D721Med (cell line): ENCODE results near the gene ZSCAN22.

Source experiments
- DNase-seq: peaks from one replicate; pipeline ENCODE4 v3.0.0; 2011; ENCODE audit warnings: low spot score; ENCODE audit not compliant: insufficient read length
- FAIRE-seq: peaks from 2 replicates; lab custom pipeline; 2011; peaks lifted over from hg19 to GRCh38; lab: Jason Lieb, UNC
- CTCF ChIP-seq: IDR thresholded peaks from 2 replicates; pipeline ENCODE4 v1.5.1; 2012; ENCODE audit warnings: mild to moderate bottlenecking, control low read depth; ENCODE audit not compliant: insufficient read depth; ENCODE audit errors: missing control alignments

Gene ZSCAN22

GRCh38 chr19:58326914-58327726 lies at the start of gene ZSCAN22:
TSS of gene ZSCAN22 (plus strand) at chr19:58326994. CDS start at chr19:58334803, 7,809 bp downstream.
- DNase-seq (peak; percentile 70), FAIRE-seq (no peak)
- TF ChIP-seq CTCF, result no peak

- DNase-seq (no peak), FAIRE-seq (no peak)
- no peak for TF ChIP-seq CTCF
These were observed 49.6 kb upstream of the ZSCAN22 start for GRCh38 chr19:58277197-58277596.

- no peak for TF ChIP-seq CTCF
- FAIRE-seq, result no peak
- DNase-seq, result no peak
These were observed 48.9 kb upstream of the ZSCAN22 start for GRCh38 chr19:58277748-58278540.

GRCh38 chr19:58278541-58279041 lies 48.2 kb upstream of the ZSCAN22 start, which contains the start of gene ZNF8:
TSS of gene ZNF8 (plus strand) at chr19:58278955. CDS start at chr19:58279082, 127 bp downstream.
- peak; percentile 78 for DNase-seq
- TF ChIP-seq CTCF, result no peak
- no peak for FAIRE-seq

- no peak for FAIRE-seq
- no peak for DNase-seq
- no peak for TF ChIP-seq CTCF
These were observed 47.5 kb upstream of the ZSCAN22 start for GRCh38 chr19:58279042-58279924.

- FAIRE-seq (no peak), DNase-seq (no peak)
- TF ChIP-seq CTCF, result no peak
These were observed 46.9 kb upstream of the ZSCAN22 start for GRCh38 chr19:58279925-58280316.
